Measurements from ENCODE around the gene ALDH1L2. TPM values are rescaled to one million over a fixed set of nuclear protein-coding genes. Genes with fewer than 3 reads are reported as not detected.

ALDH1L2 gene
- total and polyA plus RNA-seq, 12 donors, result 0.50 to 4.5 (median 2.6) TPM

DNA sequence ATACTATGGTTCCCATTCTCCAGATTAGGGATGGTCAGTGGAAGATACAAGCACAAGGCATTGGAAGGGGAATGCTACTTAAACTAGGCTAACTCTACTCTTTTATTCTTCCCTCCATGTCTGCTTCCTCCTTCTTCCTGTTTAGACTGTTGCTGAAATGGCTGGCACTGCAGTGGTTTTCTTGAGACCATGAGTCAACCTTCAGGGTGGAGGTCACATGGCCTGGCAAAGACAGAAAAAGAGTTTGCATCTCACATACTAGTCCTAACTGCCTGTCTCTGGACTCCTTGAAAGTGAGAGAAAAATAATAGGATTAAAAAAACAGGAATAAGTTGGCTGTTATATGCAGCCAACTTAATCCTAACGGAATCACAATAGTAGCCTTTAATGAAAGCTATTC is 37.0 kb downstream of the ALDH1L2 start:
- no peaks in the 10 kb centered on the region for H3K4me1 ChIP-seq (replicated peaks in 1 of 2)
- DNase-seq, result no peak
- H3K36me3 ChIP-seq (replicated peaks in 1 of 2), result no peaks in the 10 kb centered on the region
- 97 to 100% (median 99%) methylated on average over 1 of the region's 1 CpG for WGBS, 4 donors
- H3K4me3 ChIP-seq, result no peak overlapping the region
- intact Hi-C loops (cut with DNase I), result no loop called here
- H3K27ac ChIP-seq, result peak overlapping the region in 1 of 5 donors; percentile 22
- no peaks in the 10 kb centered on the region for H3K9me3 ChIP-seq (replicated peaks in 1 of 3)
- no peaks in the 10 kb centered on the region for H3K27me3 ChIP-seq
- no peak for TF ChIP-seq POLR2A (IDR thresholded peaks at IDR 0.05)
- TF ChIP-seq, protein P1, sequence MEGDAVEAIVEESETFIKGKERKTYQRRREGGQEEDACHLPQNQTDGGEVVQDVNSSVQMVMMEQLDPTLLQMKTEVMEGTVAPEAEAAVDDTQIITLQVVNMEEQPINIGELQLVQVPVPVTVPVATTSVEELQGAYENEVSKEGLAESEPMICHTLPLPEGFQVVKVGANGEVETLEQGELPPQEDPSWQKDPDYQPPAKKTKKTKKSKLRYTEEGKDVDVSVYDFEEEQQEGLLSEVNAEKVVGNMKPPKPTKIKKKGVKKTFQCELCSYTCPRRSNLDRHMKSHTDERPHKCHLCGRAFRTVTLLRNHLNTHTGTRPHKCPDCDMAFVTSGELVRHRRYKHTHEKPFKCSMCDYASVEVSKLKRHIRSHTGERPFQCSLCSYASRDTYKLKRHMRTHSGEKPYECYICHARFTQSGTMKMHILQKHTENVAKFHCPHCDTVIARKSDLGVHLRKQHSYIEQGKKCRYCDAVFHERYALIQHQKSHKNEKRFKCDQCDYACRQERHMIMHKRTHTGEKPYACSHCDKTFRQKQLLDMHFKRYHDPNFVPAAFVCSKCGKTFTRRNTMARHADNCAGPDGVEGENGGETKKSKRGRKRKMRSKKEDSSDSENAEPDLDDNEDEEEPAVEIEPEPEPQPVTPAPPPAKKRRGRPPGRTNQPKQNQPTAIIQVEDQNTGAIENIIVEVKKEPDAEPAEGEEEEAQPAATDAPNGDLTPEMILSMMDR (IDR thresholded peaks at IDR 0.05), result no peak

GRCh38 chr12:105041186-105041585 is 43.1 kb downstream of the ALDH1L2 start:
- DNase-seq, result no peak
- no peaks in the 10 kb centered on the region for H3K4me1 ChIP-seq (replicated peaks in 1 of 2)
- no peaks in the 10 kb centered on the region for H3K27me3 ChIP-seq
- no peak for TF ChIP-seq POLR2A (IDR thresholded peaks at IDR 0.05)
- TF ChIP-seq, protein P1 (IDR thresholded peaks at IDR 0.05), result no peak
- intact Hi-C loops (cut with DNase I), result no loop called here
- no peaks in the 10 kb centered on the region for H3K36me3 ChIP-seq (replicated peaks in 1 of 2)
- H3K9me3 ChIP-seq (replicated peaks in 1 of 3), result no peaks in the 10 kb centered on the region
- 86 to 100% (median 87%) methylated on average over 3 of the region's 3 CpGs for WGBS, 4 donors
- H3K4me3 ChIP-seq, result no peak overlapping the region
- H3K27ac ChIP-seq, result no peak overlapping the region

DNA sequence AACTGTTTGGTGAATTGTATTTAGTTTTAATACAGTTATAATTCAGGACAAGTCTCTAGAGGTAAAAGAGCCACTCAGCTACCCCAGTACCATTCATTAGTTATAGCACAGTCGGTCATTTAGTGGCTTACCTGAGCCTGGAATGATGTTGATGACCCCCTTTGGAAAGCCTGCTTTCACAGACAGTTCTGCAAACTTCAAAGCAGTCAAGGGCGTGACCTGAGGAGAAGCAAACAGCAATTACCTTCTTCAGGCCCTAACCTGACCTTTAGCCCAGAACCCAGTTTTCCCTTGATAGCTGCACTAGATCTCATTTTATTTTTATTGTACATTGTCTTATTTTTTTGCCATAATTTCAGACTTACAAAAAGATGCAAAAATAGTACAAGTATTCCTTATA is 43.8 kb downstream of the ALDH1L2 start:
- intact Hi-C loops (cut with DNase I), result no loop called here
- TF ChIP-seq, protein P1 (IDR thresholded peaks at IDR 0.05), result no peak
- TF ChIP-seq POLR2A (IDR thresholded peaks at IDR 0.05), result no peak

DNA sequence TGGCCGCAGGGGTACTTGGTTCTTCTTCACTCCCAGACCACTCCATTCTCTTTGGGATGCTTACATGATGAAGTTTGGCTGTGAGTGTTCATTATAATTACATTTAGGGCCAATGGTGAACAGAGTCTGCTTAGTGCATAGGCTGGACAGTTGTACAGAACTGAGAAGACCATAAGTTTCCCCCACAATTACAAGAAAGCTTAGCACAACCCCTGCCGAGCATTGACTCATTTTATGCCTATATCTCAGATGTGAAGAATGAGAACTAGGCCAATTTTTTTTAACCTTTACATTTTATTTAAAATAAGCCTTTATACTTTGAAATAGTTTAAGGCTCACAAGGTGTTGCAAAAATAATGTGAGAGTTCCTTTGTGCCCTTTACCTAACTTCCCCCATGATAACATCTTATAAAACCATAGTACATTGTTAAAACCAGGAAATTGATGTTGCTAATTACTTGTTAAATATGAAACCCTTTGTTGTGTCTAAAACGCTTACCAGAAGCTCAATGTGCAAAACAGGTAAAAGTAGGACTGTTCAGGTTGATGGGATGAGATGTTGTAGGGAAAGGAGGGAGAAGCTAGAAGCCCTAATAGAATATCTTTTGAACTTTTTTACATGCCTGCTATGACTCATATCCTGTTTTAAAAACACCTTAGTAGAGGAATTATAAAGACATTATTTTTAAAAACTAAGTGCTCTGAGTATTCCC is 47.2 kb downstream of the ALDH1L2 start:
- no peaks in the 10 kb centered on the region for H3K36me3 ChIP-seq (replicated peaks in 1 of 2)
- no peak overlapping the region for H3K4me3 ChIP-seq
- H3K9me3 ChIP-seq (replicated peaks in 1 of 3), result no peaks in the 10 kb centered on the region
- H3K27ac ChIP-seq, result no peak overlapping the region
- H3K27me3 ChIP-seq, result no peaks in the 10 kb centered on the region
- DNase-seq, result no peak
- no peaks in the 10 kb centered on the region for H3K4me1 ChIP-seq (replicated peaks in 1 of 2)
- intact Hi-C loops (cut with DNase I), result no loop called here
- WGBS, 4 donors, result 62 to 91% (median 84%) methylated on average over 3 of the region's 3 CpGs
- TF ChIP-seq POLR2A (IDR thresholded peaks at IDR 0.05), result no peak
- TF ChIP-seq, protein P1 (IDR thresholded peaks at IDR 0.05), result no peak

More for the DNA sequence above, 43.8 kb downstream of the ALDH1L2 start:
- Histone ChIP-seq H3K36me3 (replicated peaks in 1 of 2) (no peaks in the 10 kb centered on the region), H3K9me3 (replicated peaks in 1 of 3) (no peaks in the 10 kb centered on the region), H3K4me1 (replicated peaks in 1 of 2) (no peaks in the 10 kb centered on the region), H3K27ac (no peak overlapping the region), H3K27me3 (no peaks in the 10 kb centered on the region), H3K4me3 (no peak overlapping the region)
- DNase-seq, result no peak
- WGBS, 4 donors, result 46 to 92% (median 76%) methylated on average over 2 of the region's 2 CpGs

All from adrenal gland (tissue), 12 donors.